OCI-LY7 (cell line): Measurements from ENCODE around the gene TNFSF4. TPM values are rescaled to one million over a fixed set of nuclear protein-coding genes. Genes with fewer than 3 reads are reported as not detected.
"Not testable (repeated sequence)": the region's sequence is repeated elsewhere in the genome, so short reads cannot be mapped to it uniquely, and the experiment has no call there.

ENCODE experiments used
- BruUV-seq: library from RNA; stranded (reverse); fragments of 400-500 nt; replicated peaks from 2 replicates; lab custom pipeline; 2021; lab: Mats Ljungman, UMichigan
- CTCF ChIA-PET: fragments of 300-600 bp; sonication (Branson Sonifier 250); formaldehyde crosslinking; loops from one replicate; lab custom pipeline; 2022; ENCODE audit warnings: antibody characterized with exemption; ENCODE audit not compliant: unreplicated experiment; lab: Charles Lee
- POLR2A ChIA-PET: fragments of 300-600 bp; sonication (Branson Sonifier 250); formaldehyde crosslinking; loops from one replicate; lab custom pipeline; 2022; ENCODE audit warnings: antibody characterized with exemption; lab: Charles Lee
- DNase-seq: peaks from one replicate; pipeline ENCODE4 v3.0.0-alpha.2; 2015; ENCODE audit warnings: low spot score
- H2AFZ ChIP-seq: fragments of 200-600 bp; sonication (generic), shearing (Covaris generic); 2 replicates; pipeline ENCODE4 v1.6.1; 2014; ENCODE audit warnings: mild to moderate bottlenecking, antibody characterized with exemption, low read length, moderate library complexity
- H3K27ac ChIP-seq: fragments of 200-600 bp; sonication (generic); 2 replicates; pipeline ENCODE4 v1.5.1; 2014; ENCODE audit warnings: mixed run types, low read depth, mild to moderate bottlenecking, moderate library complexity, low read length, inconsistent platforms; ENCODE audit not compliant: poor library complexity, severe bottlenecking
- H3K36me3 ChIP-seq: fragments of 200-600 bp; sonication (generic); 2 replicates; pipeline ENCODE4 v1.6.1; 2014; ENCODE audit warnings: mild to moderate bottlenecking, antibody characterized with exemption, low read length, moderate library complexity, mixed read lengths; ENCODE audit not compliant: insufficient read depth
- H3K4me1 ChIP-seq: fragments of 200-600 bp; sonication (generic); 2 replicates; pipeline ENCODE4 v1.5.1; 2014; ENCODE audit warnings: mild to moderate bottlenecking, low read length; ENCODE audit not compliant: insufficient read depth, poor library complexity, severe bottlenecking
- H3K4me2 ChIP-seq: fragments of 200-600 bp; sonication (generic); 2 replicates; pipeline ENCODE4 v1.6.1; 2014; ENCODE audit warnings: mild to moderate bottlenecking, low read length
- H3K4me3 ChIP-seq: fragments of 200-600 bp; sonication (generic); 2 replicates; pipeline ENCODE4 v1.5.1; 2014; ENCODE audit warnings: mild to moderate bottlenecking, low read depth, low read length; ENCODE audit not compliant: poor library complexity, severe bottlenecking
- H3K79me2 ChIP-seq: fragments of 200-600 bp; sonication (generic); 2 replicates; pipeline ENCODE4 v1.6.1; 2016; ENCODE audit warnings: low read depth, mild to moderate bottlenecking, low read length, moderate library complexity, mixed read lengths; ENCODE audit not compliant: insufficient read depth
- H3K9me2 ChIP-seq: fragments of 200-600 bp; sonication (generic); 2 replicates; pipeline ENCODE4 v1.6.1; 2016; ENCODE audit warnings: mild to moderate bottlenecking, low read length, mixed read lengths; ENCODE audit not compliant: insufficient read depth
- H3K9me3 ChIP-seq: fragments of 200-600 bp; sonication (generic); 2 replicates; pipeline ENCODE4 v1.6.1; 2014; ENCODE audit warnings: mild to moderate bottlenecking, mixed run types, low read length, mixed read lengths
- H4K20me1 ChIP-seq: fragments of 200-600 bp; sonication (generic); 2 replicates; pipeline ENCODE4 v1.6.1; 2014; ENCODE audit warnings: mild to moderate bottlenecking, antibody characterized with exemption, low read length, moderate library complexity, mixed read lengths; ENCODE audit not compliant: insufficient read depth
- CTCF ChIP-seq: fragments of 200-600 bp; sonication (generic); conservative IDR thresholded peaks from 2 replicates; pipeline ENCODE4 v1.5.1; 2014; ENCODE audit warnings: mild to moderate bottlenecking, antibody characterized with exemption, low read length, moderate library complexity, mixed read lengths
- EZH2phosphoT487 ChIP-seq: fragments of 200-600 bp; sonication (generic); IDR thresholded peaks from 2 replicates; pipeline ENCODE4 v1.6.1; 2018; ENCODE audit warnings: low read depth, borderline replicate concordance, mild to moderate bottlenecking, mixed run types, antibody characterized with exemption, low read length, moderate library complexity, mixed read lengths
- intact Hi-C: fragments of 100-400 bp; cut with micrococcal nuclease; formaldehyde crosslinking; loops from one replicate; pipeline ENCODE4 v1.10.0; 2022; ENCODE audit not compliant: unreplicated experiment
- total RNA-seq, 2 experiments: library from RNA; depleted of rRNA in 1 of 2; stranded (reverse); fragments of >200 nt in 1 of 2; shearing (Covaris generic) in 1 of 2; gene quantifications; 2 replicates each; pipeline ENCODE4 v1.2.3, GENCODE V29; 2014 to 2022

Gene TNFSF4
- total RNA-seq, 2 experiments from 2014 or later: 0.53 to 0.63 TPM

- CTCF ChIA-PET: no interaction called here
- no peaks in the 10 kb centered on the region for H3K9me3 ChIP-seq
- intact Hi-C loops: no loop called here
These were observed 27.8 kb upstream of the TNFSF4 start for GRCh38 chr1:173234899-173235298.

GRCh38 chr1:173234434-173234833 lies 27.3 kb upstream of the TNFSF4 start:
- CTCF ChIA-PET, H3K4me3 ChIP-seq, H3K36me3 ChIP-seq, DNase-seq, BruUV-seq, H3K4me1 ChIP-seq, H3K79me2 ChIP-seq, H3K9me3 ChIP-seq, H3K9me2 ChIP-seq, H4K20me1 ChIP-seq, H2AFZ ChIP-seq, H3K27ac ChIP-seq, H3K4me2 ChIP-seq, intact Hi-C loops: not testable (repeated sequence)
- POLR2A ChIA-PET: interaction anchor here (0.6 kb wide), 1 partner anchor 180 kb away, joined by 3 read pairs; no protein-coding TSS in a partner anchor

More at GRCh38 chr1:173234899-173235298, 27.8 kb upstream of the TNFSF4 start:
- Histone ChIP-seq H2AFZ (no peak overlapping the region), H3K9me2 (no peaks in the 10 kb centered on the region), H3K4me3 (no peak overlapping the region), H4K20me1 (no peaks in the 10 kb centered on the region), H3K79me2 (no peaks in the 10 kb centered on the region), H3K4me2 (no peak overlapping the region), H3K36me3 (no peaks in the 10 kb centered on the region), H3K4me1 (peaks cover 7% of the 10 kb centered on the region), H3K27ac (no peak overlapping the region)
- no peak for DNase-seq
- BruUV-seq: no TSS peak
- TF ChIP-seq CTCF: no peak
- no peak for TF ChIP-seq EZH2phosphoT487
- POLR2A ChIA-PET: interaction anchor here (0.6 kb wide), 1 partner anchor 179 kb away, joined by 3 read pairs; no protein-coding TSS in a partner anchor

GRCh38 chr1:173229031-173229430 lies 21.9 kb upstream of the TNFSF4 start:
- BruUV-seq, H2AFZ ChIP-seq, H3K79me2 ChIP-seq, intact Hi-C loops, H3K9me2 ChIP-seq, H4K20me1 ChIP-seq, H3K4me1 ChIP-seq, POLR2A ChIA-PET, CTCF ChIA-PET, H3K9me3 ChIP-seq, H3K27ac ChIP-seq, H3K4me2 ChIP-seq, H3K4me3 ChIP-seq, DNase-seq, H3K36me3 ChIP-seq: not testable (repeated sequence)

- no peaks in the 10 kb centered on the region for H3K36me3 ChIP-seq
- no peak overlapping the region for H3K4me2 ChIP-seq
- no peak for DNase-seq
- H3K27ac ChIP-seq: no peak overlapping the region
- TF ChIP-seq CTCF (no peak), EZH2phosphoT487 (no peak)
- H2AFZ ChIP-seq: peak overlapping the region; percentile 10; the same call in 1 of the 2 replicates
- no peaks in the 10 kb centered on the region for H3K9me2 ChIP-seq
- H3K4me1 ChIP-seq: peaks cover 5% of the 10 kb centered on the region
- H3K79me2 ChIP-seq: no peaks in the 10 kb centered on the region
- H4K20me1 ChIP-seq: no peaks in the 10 kb centered on the region
- H3K4me3 ChIP-seq: no peak overlapping the region
- no peaks in the 10 kb centered on the region for H3K9me3 ChIP-seq
- ChIA-PET POLR2A (interaction anchor here (0.7 kb wide), 1 partner anchor 8 kb away, joined by 3 read pairs; no protein-coding TSS in a partner anchor), CTCF (no interaction called here)
- no TSS peak for BruUV-seq
- intact Hi-C loops: no loop called here
These were observed 17.8 kb upstream of the TNFSF4 start for GRCh38 chr1:173224949-173225348.
